ENCODE data around the gene APLP2. TPM values are rescaled to one million over a fixed set of nuclear protein-coding genes. Genes with fewer than 3 reads are reported as not detected.

Gene APLP2
- polyA plus RNA-seq, 3 donors: 447 to 475 (median 450) TPM

DNA sequence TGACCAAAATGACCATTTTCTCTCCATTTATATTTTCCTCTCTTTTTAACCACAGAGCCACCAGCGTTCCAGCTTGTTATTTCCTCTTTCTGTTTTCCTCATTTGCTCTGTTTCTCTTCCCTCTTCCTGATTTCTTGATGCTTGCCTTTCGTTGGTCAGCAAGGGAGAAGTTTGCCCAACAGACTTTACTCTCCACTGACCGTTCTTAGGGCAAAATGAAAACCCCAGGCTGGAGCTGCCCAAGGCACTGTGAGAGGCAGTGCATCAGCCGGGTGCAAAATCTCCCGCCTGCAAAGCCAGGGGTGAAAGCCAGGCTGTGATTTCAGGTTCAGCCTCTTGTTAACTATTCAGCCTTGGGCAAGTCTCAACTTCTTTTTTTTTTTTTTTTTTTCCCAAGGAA lies 26.1 kb upstream of the APLP2 start:
- no peak for DNase-seq

DNA sequence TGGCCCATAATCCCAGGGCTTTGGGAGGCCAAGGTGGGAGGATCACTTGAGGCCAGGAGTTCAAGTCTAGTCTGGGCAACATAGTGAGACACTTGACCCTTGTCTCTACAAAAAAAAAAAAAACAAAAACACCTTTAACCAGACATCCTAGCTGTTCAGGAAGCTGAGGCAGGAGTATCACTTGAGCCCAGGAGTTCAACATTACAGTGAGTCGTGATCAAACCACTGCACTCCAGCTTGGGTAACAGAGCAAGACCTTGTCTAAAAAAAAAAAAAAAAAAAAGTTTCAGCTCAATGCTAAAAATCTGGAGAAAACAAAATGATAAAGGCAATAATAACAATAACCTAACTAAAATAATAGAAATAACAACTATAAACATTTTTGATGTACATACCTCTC lies 22.6 kb upstream of the APLP2 start:
- DNase-seq: no peak

DNA sequence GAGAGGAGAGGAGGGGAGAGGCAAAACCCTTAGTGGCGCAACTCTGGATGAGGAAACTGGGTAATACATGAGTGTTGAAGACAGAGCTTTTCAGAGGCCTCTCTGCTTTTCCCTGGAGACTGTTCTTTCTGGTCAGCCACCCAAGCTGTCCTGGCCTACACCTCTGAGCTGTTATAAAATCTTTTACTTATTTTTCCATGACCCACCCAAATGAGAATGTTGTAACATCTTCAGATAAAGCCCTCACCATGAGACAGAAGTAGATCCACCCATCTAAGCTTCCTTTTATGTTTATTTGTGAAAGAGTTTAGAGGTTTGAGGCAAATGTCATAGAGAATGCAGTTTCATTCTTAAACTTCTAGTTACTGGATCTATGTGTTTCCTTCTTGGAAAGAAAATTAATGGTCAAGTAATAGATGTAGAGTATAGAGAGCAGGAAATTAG lies 20.3 kb upstream of the APLP2 start:
- DNase-seq: no peak

DNA sequence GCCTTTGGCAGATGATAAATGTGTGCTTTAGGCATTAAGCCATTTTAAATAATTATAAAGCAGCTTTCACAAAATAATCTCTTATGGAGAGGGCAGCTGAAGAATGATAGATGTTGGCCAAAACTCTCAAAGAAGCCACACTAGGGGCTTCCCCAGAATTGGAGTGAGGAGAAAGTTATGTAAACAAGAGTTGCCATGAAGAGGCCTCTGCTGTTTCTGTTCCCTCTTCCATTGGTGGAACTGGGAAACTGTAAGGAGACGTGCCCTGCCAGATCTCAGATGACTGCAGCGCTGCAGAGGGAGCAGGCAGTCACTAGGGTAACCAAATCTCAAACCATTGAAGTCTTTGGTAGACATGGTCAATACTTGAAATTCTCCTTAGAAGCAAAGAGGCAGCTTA lies 19.4 kb upstream of the APLP2 start:
- DNase-seq: no peak

DNA sequence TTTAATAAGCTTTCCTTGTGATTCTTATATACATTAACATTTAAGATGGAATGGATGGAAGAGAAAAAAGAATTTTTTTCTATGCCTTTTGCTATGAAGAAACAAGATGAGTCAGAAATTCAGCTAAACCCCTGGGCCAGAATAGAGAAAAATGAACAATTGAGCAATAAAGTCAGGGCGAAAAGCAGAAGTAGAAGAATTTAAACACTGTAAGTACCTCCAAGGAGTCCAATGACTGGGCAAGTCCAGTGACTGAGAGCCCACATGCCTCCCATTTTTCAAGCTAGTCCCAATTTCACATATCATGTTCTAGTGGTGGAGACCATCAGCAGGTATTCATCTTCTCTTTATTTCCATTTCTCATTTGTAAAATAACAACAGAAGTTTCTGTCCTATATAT lies 18.6 kb upstream of the APLP2 start:
- no peak for DNase-seq

DNA sequence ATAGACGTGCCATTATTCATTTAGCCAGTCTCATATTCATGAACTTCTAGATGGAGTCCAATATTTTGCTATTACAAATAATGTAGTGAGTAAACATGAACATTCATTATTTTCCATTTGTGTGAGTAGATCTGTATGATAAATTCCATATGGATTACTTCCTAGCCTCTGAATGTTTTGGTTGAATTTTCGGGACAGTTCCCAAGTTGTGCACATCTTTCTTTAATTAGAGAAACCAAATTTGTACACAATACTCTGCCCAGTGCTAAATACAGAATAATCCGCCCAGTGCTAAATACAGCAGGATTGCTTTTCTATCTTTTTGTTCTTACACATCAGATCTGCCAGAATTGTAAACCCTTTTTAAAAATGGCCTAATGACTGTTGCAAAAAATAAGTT lies 17.1 kb upstream of the APLP2 start:
- DNase-seq: no peak

DNA sequence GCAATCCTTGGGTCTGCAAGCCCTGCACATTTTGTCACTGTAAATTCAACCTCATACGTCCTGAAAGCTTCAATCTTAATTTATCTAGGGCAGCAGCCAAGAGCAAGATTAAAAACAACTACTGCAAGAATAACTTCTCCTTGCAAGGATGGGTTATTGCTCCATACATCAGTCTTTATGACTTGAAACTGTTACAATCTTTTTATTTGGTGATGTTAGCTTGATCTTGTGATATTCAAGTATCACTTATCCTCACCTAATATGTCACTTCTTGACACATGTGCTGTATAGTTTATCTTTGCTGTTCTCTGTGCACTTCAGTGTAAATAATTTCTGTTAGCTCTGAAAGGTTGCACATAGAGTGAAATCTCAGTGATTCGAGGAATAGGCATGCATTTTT lies 14.7 kb upstream of the APLP2 start:
- DNase-seq: no peak

DNA sequence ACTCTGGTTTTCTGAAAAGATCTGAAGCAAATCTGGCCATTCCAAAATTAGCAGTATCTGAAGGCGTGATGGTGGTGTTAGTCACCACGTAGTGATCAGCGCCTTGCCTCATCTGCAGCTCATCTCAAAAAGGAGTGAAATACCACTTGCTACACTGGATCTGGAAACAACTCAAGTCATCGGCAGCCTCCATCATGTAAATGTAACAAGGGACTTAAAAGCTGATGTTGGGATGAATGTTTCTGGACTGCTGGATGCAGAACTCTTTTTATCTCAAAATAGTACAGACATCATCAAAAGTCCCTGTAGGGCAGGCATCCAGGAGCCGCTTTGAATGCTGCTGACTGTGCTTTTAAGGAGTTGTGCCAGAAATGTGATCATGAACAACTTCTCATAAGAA lies 14.1 kb upstream of the APLP2 start:
- no peak for DNase-seq

DNA sequence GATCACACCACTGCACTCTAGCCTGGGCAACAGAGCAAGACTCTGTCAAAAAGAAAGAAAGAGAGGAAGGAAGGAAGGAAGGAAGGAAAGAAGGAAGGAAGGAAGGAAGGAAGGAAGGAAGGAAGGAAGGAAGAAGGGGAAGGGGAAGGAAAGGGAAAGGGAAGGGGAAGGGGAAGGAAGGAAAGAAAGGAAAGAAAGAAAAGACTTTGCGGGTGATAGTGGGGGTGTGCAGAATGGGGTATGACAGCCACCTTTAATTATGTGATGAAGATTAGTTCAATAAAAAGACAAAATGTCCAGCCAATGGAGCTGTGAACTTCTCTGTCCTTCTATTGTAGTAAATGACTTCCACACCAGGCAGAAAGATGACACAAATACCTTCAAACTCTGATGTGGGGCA lies 8.7 kb upstream of the APLP2 start:
- DNase-seq: no peak

DNA sequence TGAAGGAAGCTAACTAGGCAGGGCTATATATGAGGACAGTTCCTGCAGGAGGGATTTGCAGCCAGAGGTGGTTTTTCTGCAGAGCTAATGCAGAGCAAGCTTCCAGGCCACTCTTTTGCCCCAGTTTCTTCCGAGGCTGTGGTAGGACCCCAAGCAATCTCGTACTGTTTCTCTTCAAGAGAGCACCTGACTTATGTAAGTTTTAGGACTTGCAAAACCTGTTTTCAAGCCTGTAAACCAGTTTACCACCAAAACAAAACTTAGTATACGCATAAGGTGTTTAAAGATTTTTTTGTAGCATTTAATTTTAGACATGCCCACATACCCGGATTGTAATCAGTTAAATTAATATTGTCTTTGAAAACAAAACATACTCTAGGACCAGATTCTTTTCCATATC lies 7.7 kb upstream of the APLP2 start:
- DNase-seq: no peak

DNA sequence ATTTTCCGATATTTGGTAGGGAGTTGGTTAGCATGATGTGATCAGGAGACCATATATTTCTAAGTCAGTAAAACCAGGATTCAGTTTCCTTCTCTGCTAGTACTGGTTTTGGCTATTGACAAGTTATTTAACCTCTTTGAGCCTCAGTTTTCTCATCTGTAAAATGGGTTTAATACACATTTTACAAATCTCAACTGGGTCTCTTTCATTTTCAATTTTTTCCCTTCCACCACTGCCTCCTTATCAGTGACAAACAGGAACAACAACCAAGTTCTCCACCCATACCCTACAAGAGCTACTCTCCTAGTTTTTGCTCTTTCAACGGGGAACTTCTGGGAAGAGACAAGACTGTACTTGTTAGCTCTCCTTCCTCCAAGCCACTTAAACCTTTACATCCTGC lies 6.2 kb upstream of the APLP2 start:
- DNase-seq: no peak

DNA sequence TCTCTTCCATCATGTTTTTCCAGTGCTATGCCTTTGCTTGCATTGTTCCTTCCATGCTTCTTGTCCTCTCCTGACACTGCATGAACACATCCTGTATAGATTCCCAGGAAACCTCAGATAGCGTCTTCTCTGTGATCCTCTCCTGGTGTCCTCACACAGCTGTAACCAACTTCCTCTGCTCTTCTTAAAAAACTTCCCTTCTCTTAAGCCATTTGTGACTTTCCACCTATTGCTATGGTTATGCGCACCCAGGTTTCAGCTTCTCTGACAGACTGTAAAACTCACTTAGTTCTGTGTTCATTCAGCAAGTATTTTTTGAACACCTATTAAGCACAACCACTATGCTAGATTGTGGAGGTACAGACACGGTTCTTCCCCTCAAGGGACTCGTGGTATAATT lies 5.1 kb upstream of the APLP2 start:
- DNase-seq: no peak

DNA sequence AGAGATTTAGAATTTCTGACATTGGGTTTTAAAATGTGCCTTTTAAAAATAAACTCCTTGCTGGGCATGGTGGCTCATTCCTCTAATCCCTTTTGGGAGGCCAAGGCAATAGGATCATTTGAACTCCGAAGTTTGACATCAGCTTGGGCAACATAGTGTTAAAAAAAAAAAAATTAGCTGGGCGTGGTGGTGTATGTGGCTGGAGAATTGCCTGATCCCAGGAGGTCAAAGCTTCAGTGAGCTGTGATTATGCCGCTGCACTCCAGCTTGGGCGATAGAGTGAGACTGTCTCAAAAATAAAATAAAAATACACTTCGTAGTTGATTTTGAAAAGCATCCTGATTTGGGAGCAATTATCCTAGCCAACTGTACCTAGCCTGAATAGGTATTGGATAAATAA lies 3.4 kb upstream of the APLP2 start:
- DNase-seq: no peak

DNA sequence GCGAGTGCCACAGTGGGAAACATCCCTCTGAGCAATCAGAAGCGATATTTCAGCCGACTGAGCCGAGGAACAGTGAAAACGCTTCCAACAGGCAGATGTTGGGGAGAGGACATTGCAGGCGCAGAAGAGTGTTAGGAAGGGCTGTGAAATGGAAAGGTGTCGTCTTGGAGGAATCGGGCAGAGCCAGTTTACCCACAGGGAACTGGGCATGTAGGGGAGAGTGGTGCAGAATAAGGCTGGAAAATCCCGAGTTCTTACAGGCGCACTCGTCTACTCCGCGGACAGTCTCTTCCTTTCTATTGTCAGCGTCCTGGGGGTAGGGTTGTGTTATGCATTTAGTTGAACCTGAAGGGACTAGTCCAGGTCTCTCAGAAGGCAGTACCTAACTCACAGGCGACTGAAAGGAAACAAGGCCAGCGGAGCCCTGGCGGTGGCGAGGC lies 1.1 kb upstream of the APLP2 start:
- DNase-seq: no peak

DNA sequence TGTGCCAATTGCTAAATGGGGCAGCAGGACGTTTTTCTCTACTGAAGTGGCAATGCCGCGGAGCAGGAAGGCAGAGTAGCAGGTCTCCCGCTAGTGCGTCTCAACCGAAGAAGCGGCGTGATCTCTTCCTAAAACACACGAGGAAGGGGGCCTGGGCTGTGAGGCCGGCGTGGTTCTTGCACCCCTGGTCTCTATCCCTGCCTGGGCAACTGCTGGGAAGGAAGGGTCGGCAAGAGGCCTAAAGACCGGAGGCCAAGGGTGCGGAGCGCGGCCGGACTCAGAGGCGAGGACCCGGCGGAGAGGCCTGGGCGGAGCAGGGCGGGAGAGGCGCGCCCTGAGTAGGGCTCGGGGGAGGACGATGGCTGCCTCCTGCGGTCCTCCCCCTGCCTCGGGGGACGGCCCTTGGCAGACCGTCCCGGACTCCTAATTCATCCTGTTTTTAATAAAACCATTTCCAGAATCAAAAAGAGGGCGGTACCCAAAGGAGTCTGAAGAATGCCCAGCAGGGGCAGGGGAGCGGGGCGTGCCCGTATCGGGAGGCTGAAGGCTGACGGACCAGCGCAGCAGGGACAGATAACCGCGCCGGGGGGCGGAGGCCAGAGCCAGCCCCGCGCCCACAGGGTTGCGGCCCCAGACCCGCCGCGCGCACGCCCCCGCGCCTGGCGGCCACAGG lies 572 bp upstream of the APLP2 start:
- peak; percentile 76 for DNase-seq

DNA sequence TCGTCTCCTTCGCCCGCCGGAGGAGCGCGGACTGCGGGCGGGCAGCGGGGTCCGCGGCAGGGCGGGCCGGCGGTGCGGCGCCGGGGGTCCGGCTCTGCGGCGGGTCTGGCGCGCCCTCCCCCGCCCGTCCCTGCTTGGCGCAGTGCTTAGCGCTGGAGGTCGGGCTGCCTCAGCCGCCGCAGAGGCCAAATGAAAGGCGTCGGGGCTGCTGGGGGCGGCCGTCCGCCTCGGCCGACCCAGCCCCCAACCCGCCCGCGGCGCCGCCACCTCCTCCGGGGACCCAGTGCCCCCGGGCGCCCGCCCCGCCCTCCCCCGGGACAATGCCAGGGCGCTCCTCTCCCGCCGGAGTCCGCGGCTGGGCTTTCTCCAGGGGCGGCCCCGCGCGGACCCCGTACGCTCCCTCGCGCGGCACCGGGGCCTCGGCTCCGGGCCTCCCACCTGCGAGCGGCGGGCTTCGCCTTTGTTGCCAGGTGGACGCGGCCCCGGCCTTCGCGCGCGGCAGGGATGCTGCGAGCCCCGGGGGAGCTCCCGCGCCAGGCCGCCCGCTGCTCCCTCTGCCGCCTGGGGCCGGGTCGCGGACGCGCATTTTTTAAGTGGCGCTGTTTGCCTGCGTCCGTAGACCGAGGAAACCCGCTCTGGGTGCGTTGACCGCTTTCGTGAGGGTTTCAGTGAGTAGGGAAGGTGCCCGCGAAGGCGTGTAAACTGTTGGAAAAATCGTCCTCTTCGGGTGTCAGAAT lies 583 bp downstream of the APLP2 start:
- DNase-seq: no peak

DNA sequence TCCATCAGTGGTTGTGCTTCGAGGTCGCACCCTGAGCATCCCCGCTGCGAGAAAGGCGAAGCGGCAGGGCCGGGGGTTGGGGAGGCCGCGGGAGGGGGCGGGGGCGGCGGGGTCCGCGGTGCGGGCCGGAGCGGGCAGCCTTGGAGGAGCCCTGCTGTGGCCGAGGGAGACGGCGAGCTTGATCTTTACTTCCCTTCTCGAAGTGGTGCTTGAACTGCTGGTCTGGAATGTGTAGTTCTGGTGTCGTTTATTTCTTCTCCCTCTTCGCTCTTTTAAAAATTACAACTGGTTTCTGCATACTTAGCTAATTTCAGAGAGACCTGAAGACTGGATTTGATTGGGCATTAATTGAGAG lies 1.1 kb downstream of the APLP2 start:
- no peak for DNase-seq

DNA sequence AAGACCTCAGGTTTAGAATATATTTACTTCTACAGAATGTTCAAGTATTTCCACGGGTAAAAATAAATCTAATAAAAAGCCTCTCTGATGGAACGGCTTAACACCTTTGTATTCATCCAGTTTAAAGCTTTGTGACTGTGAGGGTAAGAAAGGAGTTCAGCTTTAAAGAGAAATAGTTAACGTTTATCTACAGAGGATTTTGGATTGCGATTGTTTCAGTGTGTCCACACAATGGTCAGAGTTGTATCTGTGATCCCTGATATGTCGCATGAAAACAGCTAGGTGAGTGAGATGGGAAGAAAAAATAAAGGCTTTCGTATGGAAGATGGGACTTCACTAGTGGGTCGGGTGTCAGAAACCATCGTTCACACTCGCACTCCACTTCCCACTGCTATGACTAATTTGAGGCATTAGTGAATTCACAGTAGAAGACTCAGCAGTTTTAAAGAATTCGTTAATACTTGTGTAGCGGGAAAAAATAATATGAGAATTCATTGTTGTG lies 1.6 kb downstream of the APLP2 start:
- DNase-seq: no peak

DNA sequence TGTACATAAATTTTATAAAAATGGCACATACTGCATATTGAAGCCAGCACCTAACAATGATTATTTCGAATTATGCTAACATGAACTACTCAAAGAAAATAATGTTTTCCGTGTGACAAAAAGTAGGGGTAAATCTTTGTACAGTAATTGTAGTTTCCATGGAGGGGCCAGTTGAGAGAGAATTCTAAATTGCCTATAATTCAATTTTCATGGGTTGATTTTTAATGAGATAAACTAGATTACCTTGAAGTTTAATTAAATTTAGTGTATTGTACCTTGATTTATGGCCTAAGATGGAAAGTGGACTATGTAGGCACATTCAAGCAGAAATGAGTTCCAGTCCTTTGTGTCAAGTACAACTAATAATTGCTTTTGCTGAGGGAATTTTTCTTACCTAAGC lies 5.0 kb downstream of the APLP2 start:
- no peak for DNase-seq

DNA sequence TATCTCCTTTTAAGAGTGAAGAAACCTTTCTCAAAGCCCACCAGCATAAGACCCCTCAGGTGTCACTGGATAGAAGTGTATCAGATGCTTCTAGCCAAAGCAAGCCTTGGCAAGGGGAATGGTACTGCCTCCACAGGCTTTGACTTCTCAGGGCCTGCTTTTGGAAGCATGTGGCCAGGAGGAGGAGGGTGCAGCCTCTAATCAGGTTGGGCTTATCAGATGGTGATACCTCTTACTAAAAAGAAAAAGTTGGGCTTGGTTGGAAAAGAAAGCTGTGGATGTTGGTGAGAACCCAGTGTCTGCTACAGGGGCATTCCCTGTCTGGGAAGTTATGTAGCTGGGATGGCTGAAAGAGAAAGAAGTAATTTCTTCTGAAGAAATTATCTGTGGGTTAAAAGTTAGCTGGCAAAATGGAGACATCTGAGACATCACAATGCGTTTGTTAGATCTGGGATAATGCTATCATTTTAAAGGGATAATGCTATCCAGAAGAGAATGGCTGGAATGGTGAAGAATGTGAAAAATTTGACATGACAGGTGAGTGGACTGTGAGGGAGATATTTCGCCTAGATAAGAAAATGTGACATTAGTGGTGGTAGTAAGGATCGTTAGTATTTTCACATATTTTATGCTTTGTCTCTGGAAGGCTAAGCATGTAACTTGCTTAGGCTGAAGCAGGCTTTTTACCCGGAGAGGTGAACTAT lies 7.2 kb downstream of the APLP2 start:
- no peak for DNase-seq

DNA sequence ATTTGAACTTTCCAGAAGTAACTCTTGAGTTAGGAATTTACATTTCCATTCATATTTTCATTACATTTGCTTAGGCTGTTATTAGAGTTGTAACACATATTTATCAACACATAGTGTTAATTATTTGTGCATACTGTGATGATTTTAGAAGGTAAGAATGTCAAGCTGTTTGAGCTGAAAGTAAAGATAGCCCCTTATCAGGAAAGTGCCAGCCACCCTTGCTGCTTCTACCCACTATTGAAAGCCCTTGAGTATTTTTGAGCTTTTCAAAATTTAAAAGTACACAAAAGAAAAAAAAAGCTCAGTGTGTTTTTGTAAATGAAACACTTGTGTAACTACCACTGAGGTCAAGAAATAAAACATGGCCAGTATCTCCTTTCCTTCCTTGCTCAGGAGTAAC lies 8.0 kb downstream of the APLP2 start:
- DNase-seq: no peak

DNA sequence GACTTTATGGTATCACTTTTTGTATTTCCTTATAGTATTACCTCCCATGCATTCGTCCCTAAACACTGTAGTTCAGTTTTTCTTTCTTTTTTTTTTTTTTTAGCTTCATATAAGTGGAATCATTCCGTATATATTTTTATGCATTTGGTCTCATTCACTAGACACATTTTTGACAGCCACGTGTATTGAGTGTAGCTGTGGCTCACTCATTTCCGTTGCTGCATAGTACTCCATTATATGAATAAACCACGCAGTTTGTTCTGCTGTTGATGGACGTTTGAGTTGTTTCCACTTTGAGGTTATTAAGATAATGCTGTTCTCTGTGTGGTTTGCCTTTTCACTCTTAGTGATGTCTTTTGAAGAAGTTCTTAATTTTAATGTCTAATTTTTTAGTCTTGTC lies 8.4 kb downstream of the APLP2 start:
- DNase-seq: no peak

DNA sequence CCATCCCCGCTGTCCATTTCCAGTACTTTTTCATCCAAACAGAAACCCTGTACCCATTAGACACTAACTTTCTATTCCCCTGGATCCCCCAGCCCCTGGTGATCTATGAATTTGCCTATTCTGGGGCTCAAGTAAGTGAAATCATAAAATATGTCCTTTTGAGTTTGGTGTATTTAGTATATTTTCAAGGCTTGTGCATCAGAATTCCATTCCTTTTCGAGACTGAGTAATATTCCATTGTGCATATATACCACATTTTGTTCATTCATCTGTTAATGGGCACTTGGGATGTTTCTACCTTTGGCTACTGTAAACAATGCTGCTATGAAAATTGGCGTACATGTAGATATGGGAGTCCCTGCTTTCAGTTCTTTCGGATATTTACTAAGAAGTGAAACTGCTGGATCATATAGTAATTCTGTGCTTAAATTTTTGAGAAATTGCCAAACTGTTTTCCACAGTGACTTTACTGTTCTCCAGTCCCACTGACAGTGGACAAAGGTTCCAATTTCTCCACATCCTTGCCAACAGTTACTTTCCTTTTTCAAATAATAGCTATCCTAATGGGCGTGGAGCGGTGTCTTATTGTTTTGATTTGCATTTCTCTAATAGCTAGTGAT lies 16.1 kb downstream of the APLP2 start:
- DNase-seq: no peak
